IPS-NIHi7 (cell line): ENCODE results near the gene SULT1A2.
"Not testable (repeated sequence)": the region's sequence is repeated elsewhere in the genome, so short reads cannot be mapped to it uniquely, and the experiment has no call there.

Experiments
- DNase-seq: peaks from one replicate; pipeline ENCODE4 v3.0.0; 2012; ENCODE audit warnings: mixed read lengths; ENCODE audit errors: extremely low spot score

SULT1A2 gene

GRCh38 chr16:28591355-28591754 lies 5.5 kb downstream of the SULT1A2 start:
- DNase-seq = no peak

- DNase-seq = no peak
These were observed 6.2 kb downstream of the SULT1A2 start for GRCh38 chr16:28590384-28591340.

- no peak for DNase-seq
These were observed 6.9 kb downstream of the SULT1A2 start for GRCh38 chr16:28589930-28590329.

GRCh38 chr16:28589069-28589468 lies 7.8 kb downstream of the SULT1A2 start:
- no peak for DNase-seq

GRCh38 chr16:28587386-28587785 lies 9.5 kb downstream of the SULT1A2 start:
- DNase-seq = no peak

GRCh38 chr16:28586466-28586865 lies 10.4 kb downstream of the SULT1A2 start:
- DNase-seq = no peak

- no peak for DNase-seq
These were observed 11.2 kb downstream of the SULT1A2 start for GRCh38 chr16:28585674-28586073.

- no peak for DNase-seq
These were observed 16.0 kb downstream of the SULT1A2 start for GRCh38 chr16:28580726-28581315.

- DNase-seq = no peak
These were observed 21.3 kb downstream of the SULT1A2 start for GRCh38 chr16:28575446-28576109.

GRCh38 chr16:28574925-28575324 lies 21.9 kb downstream of the SULT1A2 start:
- DNase-seq = no peak

- DNase-seq = no peak
These were observed 22.8 kb downstream of the SULT1A2 start for GRCh38 chr16:28573738-28574718.

- DNase-seq = peak; percentile 54
These were observed 23.9 kb downstream of the SULT1A2 start for GRCh38 chr16:28572696-28573510.

GRCh38 chr16:28569968-28570752 lies 26.7 kb downstream of the SULT1A2 start:
- DNase-seq = no peak

GRCh38 chr16:28569021-28569420 lies 27.8 kb downstream of the SULT1A2 start:
- no peak for DNase-seq

GRCh38 chr16:28567292-28567691 lies 29.6 kb downstream of the SULT1A2 start:
- no peak for DNase-seq

GRCh38 chr16:28566233-28566925 lies 30.5 kb downstream of the SULT1A2 start:
- DNase-seq = not testable (repeated sequence)

GRCh38 chr16:28563218-28563617 lies 33.6 kb downstream of the SULT1A2 start:
- DNase-seq = no peak

- DNase-seq = no peak
These were observed 34.7 kb downstream of the SULT1A2 start for GRCh38 chr16:28562199-28562598.

- DNase-seq = no peak
These were observed 35.2 kb downstream of the SULT1A2 start for GRCh38 chr16:28561557-28562187.
